Activated CD4-positive, alpha-beta T cell treated with anti-CD3 and anti-CD28 coated beads, Interleukin-2, amount 50 U/mL, for 48 hours (primary cell): ENCODE data around the gene NMUR2.

Source experiments
- DNase-seq, 2 experiments: peaks; one replicate each; pipeline ENCODE4 v3.0.0-alpha.2; 2020

Gene NMUR2

DNA sequence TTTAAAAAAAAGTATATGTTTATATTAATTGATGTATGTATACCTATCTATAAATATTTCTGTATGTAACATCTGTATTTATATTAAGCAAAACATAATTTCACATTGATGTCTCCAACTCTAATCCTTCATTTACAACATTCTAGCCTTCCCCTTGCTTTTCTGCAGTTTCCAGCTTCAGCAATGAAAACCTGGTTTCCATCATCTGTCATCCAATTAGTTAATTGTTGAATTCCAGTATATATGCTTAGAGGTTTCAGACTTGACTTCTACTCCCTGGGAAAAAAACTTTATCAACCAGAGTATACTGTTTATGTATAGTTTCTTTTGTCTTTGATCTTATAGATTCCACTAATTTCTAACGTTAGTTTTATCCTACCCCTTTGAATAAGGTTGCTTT is 38.4 kb downstream of the NMUR2 start:
- DNase-seq: no peak

- DNase-seq: no peak
Measured at GRCh38 chr5:152364899-152365298, 40.2 kb downstream of the NMUR2 start.

- no peak for DNase-seq
Measured at GRCh38 chr5:152364172-152364571, 40.9 kb downstream of the NMUR2 start.

DNA sequence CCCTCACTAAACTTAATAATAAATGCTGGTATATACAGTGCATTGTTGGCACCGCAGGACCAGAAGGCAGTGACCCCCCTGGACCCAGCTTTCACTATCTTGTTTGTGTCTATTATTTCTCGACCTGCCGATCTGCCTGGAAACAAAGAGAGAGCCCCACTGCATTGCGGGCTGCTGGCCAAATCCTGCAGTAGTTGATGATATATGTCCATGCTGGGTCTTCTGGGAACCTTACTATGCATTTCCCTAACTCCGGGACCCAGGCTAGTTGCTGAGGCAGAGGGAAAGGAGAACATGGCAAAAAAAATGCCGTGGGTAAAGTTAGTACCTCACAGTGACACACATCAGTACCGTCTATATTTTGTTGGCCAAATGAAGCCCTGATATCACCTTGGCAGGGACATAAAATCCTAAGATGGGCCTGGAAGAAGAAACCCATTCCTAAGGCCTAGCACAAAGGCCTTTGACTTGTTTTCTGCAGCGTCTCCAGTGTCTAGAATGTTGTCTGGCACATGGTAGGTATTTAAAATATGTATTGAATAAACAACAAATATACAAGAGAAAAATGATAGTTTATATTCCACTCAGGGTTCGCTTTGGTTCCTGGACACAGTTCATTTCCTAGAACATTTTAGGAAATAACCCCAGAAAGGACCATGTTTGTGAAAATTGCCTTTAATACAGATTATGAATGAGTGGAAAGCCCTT is 46.1 kb downstream of the NMUR2 start:
- no peak for DNase-seq

- DNase-seq: no peak
Measured at GRCh38 chr5:152356506-152356905, 48.6 kb downstream of the NMUR2 start.

GRCh38 chr5:152355061-152355460 is 50.0 kb downstream of the NMUR2 start:
- no peak for DNase-seq

DNA sequence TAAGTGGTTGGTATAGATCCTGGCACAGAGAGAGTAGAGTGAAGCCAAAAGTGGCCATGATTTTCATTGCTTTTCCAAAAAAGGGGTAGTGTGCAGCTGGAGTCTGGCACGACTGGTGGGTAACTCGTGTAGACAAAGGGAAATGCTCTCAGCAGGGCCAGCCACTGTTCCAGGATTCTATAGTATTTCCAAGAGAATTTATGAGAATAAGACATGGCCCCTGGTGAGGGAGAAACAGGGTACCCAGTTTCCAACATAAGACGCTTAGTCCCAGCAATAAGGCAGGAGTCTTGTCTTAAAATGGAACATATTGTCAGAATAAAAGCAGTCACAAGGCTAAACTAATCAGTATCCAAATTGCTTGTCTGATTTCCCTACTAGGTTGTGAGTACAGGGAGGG is 52.1 kb downstream of the NMUR2 start:
- no peak for DNase-seq

DNA sequence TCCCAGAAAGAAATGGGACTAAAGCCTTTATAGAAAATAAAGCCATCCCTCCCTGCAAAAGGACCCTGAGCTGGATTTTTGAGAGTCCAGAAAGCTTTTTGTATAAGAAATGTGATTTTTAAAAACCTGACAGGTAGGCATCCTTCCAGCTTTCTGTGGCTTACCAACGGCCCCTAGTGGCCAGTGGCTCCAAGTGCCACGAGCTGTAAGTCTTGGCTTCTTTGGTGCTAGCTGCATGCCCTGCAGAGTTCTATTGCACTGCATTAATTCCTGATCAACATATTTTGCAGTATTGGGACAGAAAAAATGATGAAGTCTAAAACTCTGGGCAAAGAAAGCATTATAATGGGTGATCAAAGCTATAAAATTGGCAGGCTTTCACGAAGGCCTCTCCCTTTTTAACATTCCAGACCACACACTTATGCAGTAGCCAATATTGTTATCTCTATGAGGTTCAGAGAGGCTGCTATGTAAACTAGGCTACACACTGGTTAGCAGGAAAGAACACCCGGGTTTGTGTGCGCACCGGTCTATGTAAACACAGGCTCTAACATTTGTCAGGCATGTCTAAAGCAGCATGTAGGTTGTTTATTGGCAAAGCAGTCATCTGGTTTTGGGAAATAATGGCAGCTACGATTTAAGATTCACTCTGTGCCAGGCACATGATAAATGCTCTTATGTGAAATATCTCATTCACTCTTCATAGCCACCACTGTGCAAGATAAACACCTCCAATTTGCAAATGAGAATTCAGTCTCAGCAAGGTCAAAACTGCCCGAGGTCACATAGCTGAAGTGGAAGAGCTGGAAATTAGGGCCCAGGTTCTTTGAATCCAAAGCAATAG is 55.2 kb downstream of the NMUR2 start:
- peak; percentile 36 to 41 for DNase-seq
